AG10803 (cell line): Measurements from ENCODE around the gene UBE2L5.

Experiments used
- DNase-seq: peaks from one replicate; pipeline ENCODE4 v3.0.0; 2010; ENCODE audit warnings: low read depth
- H3K4me3 ChIP-seq: 2 replicates; pipeline ENCODE4 v1.5.1; 2011; ENCODE audit warnings: mild to moderate bottlenecking, low read length, control low read depth
- CTCF ChIP-seq: conservative IDR thresholded peaks from 2 replicates; pipeline ENCODE4 v1.5.1; 2011; ENCODE audit warnings: mild to moderate bottlenecking, low read length, control low read depth, inconsistent platforms

The UBE2L5 gene

GRCh38 chr13:30473675-30474074 is 51.4 kb downstream of the UBE2L5 start:
- TF ChIP-seq CTCF, result no peak
- H3K4me3 ChIP-seq, result no peak overlapping the region
- no peak for DNase-seq

DNA sequence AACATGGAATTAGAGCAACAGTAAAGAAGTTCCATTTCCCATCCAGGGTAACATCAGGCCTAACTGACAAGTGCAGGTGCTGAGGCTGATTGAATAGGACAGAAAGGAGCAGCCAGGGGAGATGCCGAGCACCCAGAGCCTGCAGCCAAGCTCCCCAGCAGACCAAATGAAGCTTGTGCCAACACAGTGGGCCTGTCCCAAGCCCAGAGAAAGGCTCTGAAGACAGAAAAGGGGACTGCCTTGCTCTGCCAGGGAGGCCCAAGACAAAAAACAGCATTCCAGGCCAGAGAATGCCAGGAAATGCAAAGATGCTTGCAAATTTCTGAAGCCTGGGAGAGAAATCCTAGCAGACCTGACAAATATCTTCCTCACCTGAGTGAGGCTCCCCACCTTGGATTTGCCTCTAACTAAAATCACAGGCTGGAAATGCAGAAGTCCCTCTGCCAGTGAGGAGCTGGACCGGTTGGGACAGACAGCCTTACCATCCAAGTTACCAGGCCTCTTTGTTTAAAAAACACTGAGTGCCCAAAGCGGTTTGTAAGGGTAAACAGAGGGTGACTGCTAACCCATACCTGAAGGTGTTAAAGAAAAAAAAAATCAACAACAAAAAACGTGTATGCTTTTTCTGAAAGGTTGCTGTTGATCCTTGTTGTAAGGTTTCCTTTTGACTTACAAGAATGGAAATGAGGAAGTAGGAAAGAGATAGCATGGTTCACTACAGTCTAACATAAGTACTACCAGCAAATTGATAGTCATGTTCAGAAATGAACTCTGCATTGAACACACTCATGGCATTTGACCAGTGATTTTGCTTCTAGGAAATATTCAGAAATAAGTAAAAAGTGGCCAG is 55.3 kb downstream of the UBE2L5 start:
- no peak overlapping the region for H3K4me3 ChIP-seq
- DNase-seq, result no peak
- no peak for TF ChIP-seq CTCF
